BLaER1 treated with 17β-estradiol and CSF1 and Interleukin-3, amounts not matched to agents 10 nM and 100 nM (cell line): ENCODE data around the gene HYAL3.
A peak's percentile ranks its signal among the peaks of the same experiment; 100 is the strongest.

Experiments
- H3K27ac ChIP-seq, 11 experiments: shearing (Covaris generic); formaldehyde crosslinking; 2 replicates each; pipeline ENCODE4 v1.8.1; 2022
- H3K27me3 ChIP-seq, 11 experiments: shearing (Covaris generic); formaldehyde crosslinking; 2 replicates each; pipeline ENCODE4 v1.8.1; 2022
- H3K36me3 ChIP-seq, 11 experiments: shearing (Covaris generic); formaldehyde crosslinking; 2 replicates each; pipeline ENCODE4 v1.8.1; 2022
- H3K4me1 ChIP-seq, 10 experiments: shearing (Covaris generic); formaldehyde crosslinking; 2 replicates each; pipeline ENCODE4 v1.8.1; 2022
- H3K4me2 ChIP-seq, 11 experiments: shearing (Covaris generic); formaldehyde crosslinking; 2 replicates each; pipeline ENCODE4 v1.8.1; 2022
- H3K4me3 ChIP-seq, 10 experiments: shearing (Covaris generic); formaldehyde crosslinking; 2 replicates each; pipeline ENCODE4 v1.8.1; 2022
- H3K9ac ChIP-seq, 11 experiments: shearing (Covaris generic); formaldehyde crosslinking; 2 replicates each; pipeline ENCODE4 v1.8.1; 2022
- H3K9me3 ChIP-seq, 11 experiments: shearing (Covaris generic); formaldehyde crosslinking; replicated peaks in 1 of 11; 2 replicates each; pipeline ENCODE4 v1.8.1; 2022
- H4K20me1 ChIP-seq, 11 experiments: shearing (Covaris generic); formaldehyde crosslinking; 2 replicates each; pipeline ENCODE4 v1.8.1; 2022
- Cebpa-rat ChIP-seq, 11 experiments: shearing (Covaris generic); IDR thresholded peaks; 2 replicates each; pipeline ENCODE4 v1.8.1; 2022

The HYAL3 gene

GRCh38 chr3:50341537-50341936 lies 42.3 kb upstream of the HYAL3 start:
- Histone ChIP-seq H3K4me1 (peaks cover 61 to 78% (median 72%) of the 10 kb centered on the region in 10 experiments), H3K36me3 (peaks cover 0 to 7% (median under 1%) of the 10 kb centered on the region in 11 experiments; a peak in 7 of 22 replicates), H3K9me3 (no peaks in the 10 kb centered on the region), H3K4me3 (peak overlapping the region in 9 of 10 experiments; percentile 58 to 92 (median 88); a peak in 18 of 20 replicates), H3K27ac (peak overlapping the region in 10 of 11 experiments; percentile 87 to 99 (median 96); a peak in 18 of 22 replicates), H3K27me3 (peaks cover 0 to 47% (median 26%) of the 10 kb centered on the region in 11 experiments; a peak in 15 of 22 replicates), H3K9ac (peak overlapping the region; percentile 85 to 98 (median 95); a peak in 21 of 22 replicates), H3K4me2 (peak overlapping the region; percentile 87 to 100 (median 98)), H4K20me1 (peaks cover 5 to 7% (median 5%) of the 10 kb centered on the region in 11 experiments; a peak in 21 of 22 replicates)
- no peak for TF ChIP-seq Cebpa-rat (IDR thresholded peaks at IDR 0.05)

GRCh38 chr3:50340448-50341329 lies 41.5 kb upstream of the HYAL3 start, which contains the start of gene RASSF1:
RASSF1 (minus strand) TSS chr3:50340836; CDS start chr3:50340805, 31 bp downstream.
- H3K9me3 ChIP-seq, result no peaks in the 10 kb centered on the region
- H3K27ac ChIP-seq, result peak within 1 kb of the TSS; percentile 87 to 99 (median 95)
- H3K27me3 ChIP-seq, result peaks cover 0 to 39% (median 20%) of the 10 kb centered on the region in 11 experiments; a peak in 15 of 22 replicates
- peaks cover 0 to 15% (median 9%) of the 10 kb centered on the region in 11 experiments; a peak in 12 of 22 replicates for H3K36me3 ChIP-seq
- H3K4me1 ChIP-seq, result peaks cover 63 to 81% (median 73%) of the 10 kb centered on the region in 10 experiments
- peak within 1 kb of the TSS; percentile 87 to 100 (median 98) for H3K4me2 ChIP-seq
- peak within 1 kb of the TSS; percentile 58 to 92 (median 88) for H3K4me3 ChIP-seq
- peak within 1 kb of the TSS; percentile 85 to 98 (median 95) for H3K9ac ChIP-seq
- H4K20me1 ChIP-seq, result peaks cover 13 to 16% (median 14%) of the 10 kb centered on the region in 11 experiments; a peak in 21 of 22 replicates
- TF ChIP-seq Cebpa-rat (IDR thresholded peaks at IDR 0.05), result peak in 3 of 11 experiments; percentile 8 to 52 (median 19); a peak in 1 of 22 replicates

DNA sequence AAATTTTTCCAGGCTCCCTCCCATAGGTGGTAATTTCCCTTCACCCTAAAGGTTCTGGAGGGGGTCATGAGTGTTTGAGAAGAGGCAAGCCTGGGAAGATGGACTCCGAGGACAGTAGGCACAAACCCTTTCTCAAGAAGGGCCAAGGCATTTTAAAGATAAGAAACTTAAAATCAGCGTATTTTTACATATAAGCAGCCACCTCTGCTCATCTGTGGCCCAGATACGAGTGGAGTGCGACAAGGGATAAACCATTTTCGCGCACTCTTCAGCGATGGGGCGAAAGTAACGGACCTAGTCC lies 40.9 kb upstream of the HYAL3 start:
- peaks cover 0 to 21% (median 15%) of the 10 kb centered on the region in 11 experiments; a peak in 13 of 22 replicates for H3K36me3 ChIP-seq
- peak overlapping the region; percentile 58 to 92 (median 88) for H3K4me3 ChIP-seq
- peak overlapping the region; percentile 87 to 99 (median 95) for H3K27ac ChIP-seq
- peaks cover 63 to 81% (median 73%) of the 10 kb centered on the region in 10 experiments for H3K4me1 ChIP-seq
- peaks cover 19 to 22% (median 20%) of the 10 kb centered on the region in 11 experiments; a peak in 21 of 22 replicates for H4K20me1 ChIP-seq
- H3K9me3 ChIP-seq, result no peaks in the 10 kb centered on the region
- H3K27me3 ChIP-seq, result peaks cover 0 to 33% (median 14%) of the 10 kb centered on the region in 11 experiments; a peak in 15 of 22 replicates
- H3K9ac ChIP-seq, result peak overlapping the region; percentile 85 to 98 (median 95)
- peak overlapping the region; percentile 87 to 100 (median 98) for H3K4me2 ChIP-seq
- TF ChIP-seq Cebpa-rat (IDR thresholded peaks at IDR 0.05), result no peak

GRCh38 chr3:50339485-50340146 lies 40.4 kb upstream of the HYAL3 start:
- Histone ChIP-seq H3K9ac (peak overlapping the region; percentile 85 to 98 (median 95)), H4K20me1 (peaks cover 24 to 26% (median 24%) of the 10 kb centered on the region in 11 experiments), H3K4me3 (peak overlapping the region; percentile 58 to 92 (median 88)), H3K4me2 (peak overlapping the region; percentile 87 to 100 (median 98)), H3K4me1 (peaks cover 66 to 83% (median 74%) of the 10 kb centered on the region in 10 experiments), H3K36me3 (peaks cover 4 to 26% (median 20%) of the 10 kb centered on the region in 11 experiments; a peak in 20 of 22 replicates), H3K27ac (peak overlapping the region; percentile 87 to 99 (median 95)), H3K27me3 (peaks cover 0 to 30% (median 12%) of the 10 kb centered on the region in 11 experiments; a peak in 14 of 22 replicates), H3K9me3 (no peaks in the 10 kb centered on the region)
- TF ChIP-seq Cebpa-rat (IDR thresholded peaks at IDR 0.05), result no peak

DNA sequence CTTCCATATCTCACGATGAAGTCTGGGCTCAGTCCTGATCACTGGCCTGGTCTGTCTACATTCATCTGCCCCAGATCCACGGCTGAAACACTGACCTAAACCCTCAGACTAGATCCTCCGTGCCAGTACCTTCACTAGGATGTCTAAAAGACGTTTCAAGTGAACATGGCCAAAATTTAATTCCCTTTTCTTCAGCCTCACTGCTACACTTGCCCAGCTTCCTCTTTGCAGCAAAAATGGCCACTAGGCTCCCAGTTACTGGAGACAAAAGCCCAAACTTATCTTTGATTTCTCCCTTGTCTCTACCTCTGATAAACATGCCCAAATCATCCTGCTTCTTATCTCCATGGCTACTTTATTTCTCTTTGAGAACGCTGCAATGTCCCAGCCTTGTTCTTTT lies 39.8 kb upstream of the HYAL3 start:
- Histone ChIP-seq H3K27me3 (peaks cover 0 to 30% (median 12%) of the 10 kb centered on the region in 11 experiments; a peak in 14 of 22 replicates), H3K36me3 (peaks cover 10 to 32% (median 26%) of the 10 kb centered on the region in 11 experiments), H3K4me3 (peak overlapping the region; percentile 77 to 92 (median 88)), H4K20me1 (peaks cover 31 to 33% (median 31%) of the 10 kb centered on the region in 11 experiments), H3K27ac (peak overlapping the region; percentile 87 to 99 (median 95)), H3K4me1 (peaks cover 69 to 90% (median 77%) of the 10 kb centered on the region in 10 experiments), H3K9ac (peak overlapping the region; percentile 85 to 98 (median 95)), H3K9me3 (no peaks in the 10 kb centered on the region), H3K4me2 (peak overlapping the region; percentile 87 to 100 (median 98))
- no peak for TF ChIP-seq Cebpa-rat (IDR thresholded peaks at IDR 0.05)

DNA sequence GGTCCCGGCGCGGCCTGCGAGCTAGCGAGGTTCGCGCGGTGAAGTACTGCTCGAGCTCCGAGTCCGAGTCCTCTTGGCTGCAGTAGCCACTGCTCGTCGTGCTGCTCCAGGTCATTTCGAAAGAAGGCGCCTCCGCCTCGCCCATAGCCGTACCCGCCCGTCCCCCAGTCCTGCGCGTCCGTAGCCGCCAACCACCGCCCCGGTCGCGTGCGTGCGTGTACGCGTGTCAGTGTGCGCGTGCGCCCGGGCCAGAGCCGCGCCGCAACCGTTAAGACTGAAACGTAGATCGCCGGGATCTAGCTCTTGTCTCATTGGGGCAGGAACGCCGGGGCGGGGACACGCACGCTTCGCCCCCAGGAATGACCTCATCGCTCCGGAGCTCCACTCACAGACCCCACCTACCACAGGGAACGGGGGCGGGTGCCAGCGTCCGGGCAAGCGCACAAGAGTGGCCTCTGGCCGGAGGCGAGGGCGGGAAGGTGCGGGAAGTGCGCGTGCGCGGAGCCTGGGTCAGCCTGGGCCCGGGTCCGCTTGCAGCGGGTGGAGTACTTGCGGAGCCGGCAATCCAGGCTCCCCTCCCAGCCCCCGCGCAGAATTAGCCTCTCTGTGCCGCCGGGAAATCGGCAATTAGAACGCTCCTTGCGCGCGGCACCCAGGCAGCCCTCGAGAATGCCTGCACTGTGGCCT lies 38.1 kb upstream of the HYAL3 start:
- Histone ChIP-seq H3K9me3 (no peaks in the 10 kb centered on the region), H3K36me3 (peaks cover 25 to 49% (median 43%) of the 10 kb centered on the region in 11 experiments), H3K27me3 (peaks cover 0 to 30% (median 12%) of the 10 kb centered on the region in 11 experiments; a peak in 14 of 22 replicates), H3K4me3 (peak overlapping the region; percentile 77 to 92 (median 88)), H4K20me1 (peaks cover 47 to 49% (median 47%) of the 10 kb centered on the region in 11 experiments), H3K27ac (peak overlapping the region; percentile 87 to 99 (median 95)), H3K4me1 (peaks cover 64 to 81% (median 70%) of the 10 kb centered on the region in 10 experiments), H3K4me2 (peak overlapping the region; percentile 87 to 100 (median 98)), H3K9ac (peak overlapping the region; percentile 85 to 98 (median 95))
- no peak for TF ChIP-seq Cebpa-rat (IDR thresholded peaks at IDR 0.05)

- TF ChIP-seq Cebpa-rat (IDR thresholded peaks at IDR 0.05), result no peak
- no peaks in the 10 kb centered on the region for H3K9me3 ChIP-seq
- H3K4me1 ChIP-seq, result peaks cover 57 to 74% (median 66%) of the 10 kb centered on the region in 10 experiments
- H3K27me3 ChIP-seq, result peaks cover 0 to 25% (median 12%) of the 10 kb centered on the region in 11 experiments; a peak in 14 of 22 replicates
- H3K27ac ChIP-seq, result peak overlapping the region; percentile 64 to 99 (median 95)
- H3K36me3 ChIP-seq, result peaks cover 32 to 56% (median 50%) of the 10 kb centered on the region in 11 experiments
- peak overlapping the region; percentile 85 to 98 (median 94) for H3K9ac ChIP-seq
- peak overlapping the region; percentile 77 to 92 (median 88) for H3K4me3 ChIP-seq
- H4K20me1 ChIP-seq, result peaks cover 54 to 57% (median 54%) of the 10 kb centered on the region in 11 experiments
- H3K4me2 ChIP-seq, result peak overlapping the region; percentile 87 to 100 (median 98)
Measured at GRCh38 chr3:50336452-50337174, 37.4 kb upstream of the HYAL3 start.
